ENCODE measurements around the gene TMEM164.

GRCh38 chrX:110204986-110205385 is 202.1 kb downstream of the TMEM164 start:
- TF ChIP-seq CTCF (IDR thresholded peaks at IDR 0.05; ENCODE audit: insufficient read depth, low read depth, low read length) (no peak), EZH2 (IDR thresholded peaks at IDR 0.05; ENCODE audit: insufficient read depth, low read length) (no peak)
